Neural cell (in vitro differentiated cells): ENCODE measurements around the gene SELENOF. TPM values are rescaled to one million over a fixed set of nuclear protein-coding genes. Genes with fewer than 3 reads are reported as not detected.
"Not testable (repeated sequence)": the region's sequence is repeated elsewhere in the genome, so short reads cannot be mapped to it uniquely, and the experiment has no call there.

Experiments
- H2AFZ ChIP-seq: fragments of 200-600, 300-800 bp; sonication (generic), shearing (Covaris generic); 2 replicates; pipeline ENCODE4 v1.6.0; 2014; ENCODE audit warnings: low read depth, mild to moderate bottlenecking, antibody characterized with exemption, low read length, moderate library complexity
- H3F3A ChIP-seq: fragments of 200-600 bp; shearing (Covaris generic); 2 replicates; pipeline ENCODE4 v1.6.1; 2016; ENCODE audit warnings: mild to moderate bottlenecking, moderate library complexity, mixed read lengths, antibody characterized with exemption, low read length; ENCODE audit not compliant: insufficient read depth, poor library complexity, severe bottlenecking
- H3K27ac ChIP-seq: fragments of 200-600, 300-800 bp; sonication (generic), shearing (Covaris generic); 2 replicates; pipeline ENCODE4 v1.5.1; 2014; ENCODE audit warnings: mild to moderate bottlenecking, low read length, moderate library complexity
- H3K27me3 ChIP-seq: fragments of 300-800, 200-600 bp; sonication (generic), shearing (Covaris generic); 2 replicates; pipeline ENCODE4 v1.6.0; 2014; ENCODE audit warnings: mild to moderate bottlenecking, low read depth, low read length, moderate library complexity; ENCODE audit not compliant: insufficient read depth
- H3K36me3 ChIP-seq: fragments of 300-800, 200-600 bp; sonication (generic), shearing (Covaris generic); 2 replicates; pipeline ENCODE4 v1.5.1; 2014; ENCODE audit warnings: mild to moderate bottlenecking, antibody characterized with exemption, low read length, moderate library complexity; ENCODE audit not compliant: insufficient read depth
- H3K4me2 ChIP-seq: fragments of 300-800, 200-600 bp; sonication (generic), shearing (Covaris generic); 2 replicates; pipeline ENCODE4 v1.6.0; 2014; ENCODE audit warnings: mild to moderate bottlenecking, low read length
- H3K4me3 ChIP-seq: fragments of 300-800, 200-600 bp; sonication (generic), shearing (Covaris generic); 2 replicates; pipeline ENCODE4 v1.5.1; 2014; ENCODE audit warnings: mild to moderate bottlenecking, low read length, moderate library complexity
- H3K79me2 ChIP-seq: fragments of 200-600 bp; shearing (Covaris generic); replicated peaks from 2 replicates; pipeline ENCODE4 v1.6.0; 2014; ENCODE audit warnings: mild to moderate bottlenecking, low read length, moderate library complexity; ENCODE audit not compliant: insufficient read depth
- H3K9ac ChIP-seq: fragments of 300-800, 200-600 bp; sonication (generic), shearing (Covaris generic); 2 replicates; pipeline ENCODE4 v1.6.1; 2016; ENCODE audit warnings: mild to moderate bottlenecking, low read length, mixed read lengths
- H3K9me2 ChIP-seq: fragments of 200-600 bp; shearing (Covaris generic); 2 replicates; pipeline ENCODE4 v1.6.1; 2016; ENCODE audit warnings: mild to moderate bottlenecking, low read length, mixed read lengths; ENCODE audit not compliant: insufficient read depth
- H3K9me3 ChIP-seq: fragments of 200-600, 300-800 bp; sonication (generic), shearing (Covaris generic); 2 replicates; pipeline ENCODE4 v1.6.1; 2016; ENCODE audit warnings: mild to moderate bottlenecking, mixed run types, low read length, moderate library complexity, mixed read lengths
- H4K20me1 ChIP-seq: fragments of 200-600 bp; shearing (Covaris generic); 2 replicates; pipeline ENCODE4 v1.6.1; 2016; ENCODE audit warnings: mild to moderate bottlenecking, mixed run types; ENCODE audit not compliant: insufficient read depth
- CTCF ChIP-seq: fragments of 450-650 bp; IDR thresholded peaks from 2 replicates; pipeline ENCODE4 v1.5.1; 2014; ENCODE audit warnings: antibody characterized with exemption, mild to moderate bottlenecking, moderate library complexity; ENCODE audit not compliant: poor library complexity, severe bottlenecking
- EP300 ChIP-seq: fragments of 450-650 bp; conservative IDR thresholded peaks from 2 replicates; pipeline ENCODE4 v1.6.1; 2014; ENCODE audit warnings: antibody characterized with exemption, mild to moderate bottlenecking, moderate library complexity; ENCODE audit not compliant: poor library complexity, severe bottlenecking
- EZH2 ChIP-seq: fragments of 200-600, 300-800 bp; shearing (Covaris generic), sonication (generic); IDR thresholded peaks from 2 replicates; pipeline ENCODE4 v1.6.1; 2014; ENCODE audit warnings: antibody characterized with exemption, low read length, borderline replicate concordance, mild to moderate bottlenecking; ENCODE audit not compliant: insufficient read depth, poor library complexity, severe bottlenecking
- MXI1 ChIP-seq: fragments of 450-650 bp; conservative IDR thresholded peaks from 2 replicates; pipeline ENCODE4 v1.6.1; 2014; ENCODE audit warnings: antibody characterized with exemption, mild to moderate bottlenecking; ENCODE audit not compliant: poor library complexity, severe bottlenecking
- POLR2AphosphoS5 ChIP-seq: IDR thresholded peaks from 2 replicates; pipeline ENCODE4 v1.6.1; 2012
- RAD21 ChIP-seq: fragments of 450-650 bp; conservative IDR thresholded peaks from 2 replicates; pipeline ENCODE4 v1.6.1; 2014; ENCODE audit warnings: antibody characterized with exemption, mild to moderate bottlenecking, moderate library complexity
- SMC3 ChIP-seq: fragments of 450-650 bp; conservative IDR thresholded peaks from 2 replicates; pipeline ENCODE4 v1.6.1; 2014; ENCODE audit warnings: antibody characterized with exemption, mild to moderate bottlenecking, moderate library complexity; ENCODE audit not compliant: poor library complexity
- TAF1 ChIP-seq: IDR thresholded peaks from 2 replicates; pipeline ENCODE4 v1.6.1; 2012; ENCODE audit warnings: low read depth
- polyA plus RNA-seq: library from polyadenylated mRNA; depleted of rRNA; stranded (reverse); fragments of >200 nt; gene quantifications from 2 replicates; pipeline ENCODE4 v1.2.3, GENCODE V29; 2014
- TF ChIP-seq, protein P1 (sequence below): IDR thresholded peaks from 2 replicates; pipeline ENCODE4 v1.6.1; 2012; ENCODE audit warnings: borderline replicate concordance

The SELENOF gene
- polyA plus RNA-seq, 1 donor from 2014 or later = 198 TPM

DNA sequence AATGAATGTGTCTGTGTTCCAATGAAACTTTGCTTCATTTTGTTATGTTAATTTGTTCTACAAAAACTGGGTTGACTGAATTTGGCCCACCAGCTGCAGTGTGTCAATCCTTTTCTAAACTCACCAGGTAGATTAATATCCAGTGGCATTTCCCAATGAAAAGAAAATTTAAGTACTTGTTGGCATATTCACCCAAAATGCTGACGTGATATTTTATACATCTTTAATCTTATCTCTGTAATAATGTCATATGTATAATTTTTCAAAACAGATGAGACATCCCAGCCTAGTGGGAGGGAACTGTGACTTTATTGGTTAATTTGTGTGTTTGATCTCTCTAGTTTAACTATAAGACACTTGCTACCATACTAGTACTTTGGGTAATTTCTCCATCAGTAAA lies 8.1 kb downstream of the SELENOF start:
- no peaks in the 10 kb centered on the region for H3K9me3 ChIP-seq
- peaks cover 75% of the 10 kb centered on the region for H3K79me2 ChIP-seq
- H3K4me3 ChIP-seq = no peak overlapping the region
- no peak overlapping the region for H3K9ac ChIP-seq
- TF ChIP-seq SMC3 = no peak
- TF ChIP-seq, protein P1, sequence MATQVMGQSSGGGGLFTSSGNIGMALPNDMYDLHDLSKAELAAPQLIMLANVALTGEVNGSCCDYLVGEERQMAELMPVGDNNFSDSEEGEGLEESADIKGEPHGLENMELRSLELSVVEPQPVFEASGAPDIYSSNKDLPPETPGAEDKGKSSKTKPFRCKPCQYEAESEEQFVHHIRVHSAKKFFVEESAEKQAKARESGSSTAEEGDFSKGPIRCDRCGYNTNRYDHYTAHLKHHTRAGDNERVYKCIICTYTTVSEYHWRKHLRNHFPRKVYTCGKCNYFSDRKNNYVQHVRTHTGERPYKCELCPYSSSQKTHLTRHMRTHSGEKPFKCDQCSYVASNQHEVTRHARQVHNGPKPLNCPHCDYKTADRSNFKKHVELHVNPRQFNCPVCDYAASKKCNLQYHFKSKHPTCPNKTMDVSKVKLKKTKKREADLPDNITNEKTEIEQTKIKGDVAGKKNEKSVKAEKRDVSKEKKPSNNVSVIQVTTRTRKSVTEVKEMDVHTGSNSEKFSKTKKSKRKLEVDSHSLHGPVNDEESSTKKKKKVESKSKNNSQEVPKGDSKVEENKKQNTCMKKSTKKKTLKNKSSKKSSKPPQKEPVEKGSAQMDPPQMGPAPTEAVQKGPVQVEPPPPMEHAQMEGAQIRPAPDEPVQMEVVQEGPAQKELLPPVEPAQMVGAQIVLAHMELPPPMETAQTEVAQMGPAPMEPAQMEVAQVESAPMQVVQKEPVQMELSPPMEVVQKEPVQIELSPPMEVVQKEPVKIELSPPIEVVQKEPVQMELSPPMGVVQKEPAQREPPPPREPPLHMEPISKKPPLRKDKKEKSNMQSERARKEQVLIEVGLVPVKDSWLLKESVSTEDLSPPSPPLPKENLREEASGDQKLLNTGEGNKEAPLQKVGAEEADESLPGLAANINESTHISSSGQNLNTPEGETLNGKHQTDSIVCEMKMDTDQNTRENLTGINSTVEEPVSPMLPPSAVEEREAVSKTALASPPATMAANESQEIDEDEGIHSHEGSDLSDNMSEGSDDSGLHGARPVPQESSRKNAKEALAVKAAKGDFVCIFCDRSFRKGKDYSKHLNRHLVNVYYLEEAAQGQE = no peak
- no peak for TF ChIP-seq POLR2AphosphoS5
- TF ChIP-seq CTCF = no peak
- no peak for TF ChIP-seq MXI1
- TF ChIP-seq EZH2 = no peak
- no peak for TF ChIP-seq TAF1
- TF ChIP-seq EP300 = no peak
- TF ChIP-seq RAD21 = no peak
- H3K9me2 ChIP-seq = no peaks in the 10 kb centered on the region
- H3K4me2 ChIP-seq = no peak overlapping the region
- H2AFZ ChIP-seq = no peak overlapping the region
- H3K36me3 ChIP-seq = peaks cover 10% of the 10 kb centered on the region
- no peaks in the 10 kb centered on the region for H3F3A ChIP-seq
- no peak overlapping the region for H3K27ac ChIP-seq
- no peaks in the 10 kb centered on the region for H4K20me1 ChIP-seq
- no peaks in the 10 kb centered on the region for H3K27me3 ChIP-seq

- not testable (repeated sequence) for H3K4me2 ChIP-seq, H3K27ac ChIP-seq, H2AFZ ChIP-seq, H3F3A ChIP-seq, H3K27me3 ChIP-seq, H3K9me3 ChIP-seq, H4K20me1 ChIP-seq, H3K4me3 ChIP-seq, H3K9ac ChIP-seq, H3K9me2 ChIP-seq
- Histone ChIP-seq H3K36me3 (peaks cover 10% of the 10 kb centered on the region), H3K79me2 (peaks cover 19% of the 10 kb centered on the region)
Measured at GRCh38 chr1:86899401-86899800, 14.5 kb downstream of the SELENOF start.

- no peaks in the 10 kb centered on the region for H3F3A ChIP-seq
- H3K9me3 ChIP-seq = no peaks in the 10 kb centered on the region
- TF ChIP-seq EZH2 (no peak), EP300 (no peak), MXI1 (no peak)
- H3K9ac ChIP-seq = no peak overlapping the region
- H3K36me3 ChIP-seq = no peaks in the 10 kb centered on the region
- H3K27me3 ChIP-seq = no peaks in the 10 kb centered on the region
- H3K27ac ChIP-seq = no peak overlapping the region
- H4K20me1 ChIP-seq = no peaks in the 10 kb centered on the region
- no peak overlapping the region for H3K4me2 ChIP-seq
- H2AFZ ChIP-seq = no peak overlapping the region
- H3K4me3 ChIP-seq = no peak overlapping the region
- H3K79me2 ChIP-seq = peaks cover 7% of the 10 kb centered on the region
- H3K9me2 ChIP-seq = no peaks in the 10 kb centered on the region
Measured at GRCh38 chr1:86888327-86888726, 25.6 kb downstream of the SELENOF start.
